Osteoblast (primary cell): Measurements from ENCODE around the gene SCMH1. TPM values are rescaled to one million over a fixed set of nuclear protein-coding genes. Genes with fewer than 3 reads are reported as not detected.

Experiments
- DNase-seq: peaks from one replicate; pipeline ENCODE4 v3.0.0; 2011; ENCODE audit warnings: low spot score, mixed read lengths; ENCODE audit not compliant: insufficient read length; ENCODE audit errors: missing footprints
- H2AFZ ChIP-seq: 2 replicates; pipeline ENCODE4 v1.6.0; 2011; ENCODE audit warnings: mild to moderate bottlenecking, low read length
- H3K27ac ChIP-seq: 2 replicates; pipeline ENCODE4 v1.5.1; 2011; ENCODE audit warnings: mild to moderate bottlenecking, low read depth, low read length, moderate library complexity
- H3K27me3 ChIP-seq: 2 replicates; pipeline ENCODE4 v1.6.0; 2012; ENCODE audit warnings: mild to moderate bottlenecking, control low read depth, inconsistent platforms, low read length, moderate library complexity; ENCODE audit not compliant: insufficient read depth
- H3K36me3 ChIP-seq: 2 replicates; pipeline ENCODE4 v1.5.1; 2011; ENCODE audit warnings: mild to moderate bottlenecking, low read length, control low read depth, moderate library complexity; ENCODE audit not compliant: insufficient read depth
- H3K4me1 ChIP-seq: 2 replicates; pipeline ENCODE4 v1.5.1; 2011; ENCODE audit warnings: mild to moderate bottlenecking, low read length, control low read depth, moderate library complexity; ENCODE audit not compliant: insufficient read depth
- H3K4me2 ChIP-seq: 2 replicates; pipeline ENCODE4 v1.6.0; 2011; ENCODE audit warnings: mild to moderate bottlenecking, low read length; ENCODE audit not compliant: insufficient read depth
- H3K4me3 ChIP-seq: fragments of 200-600 bp; sonication (generic); 3 replicates; pipeline ENCODE4 v1.5.1; 2012; ENCODE audit warnings: mild to moderate bottlenecking, low read length, inconsistent platforms; ENCODE audit not compliant: insufficient read depth
- H3K79me2 ChIP-seq: 2 replicates; pipeline ENCODE4 v1.6.0; 2012; ENCODE audit warnings: mild to moderate bottlenecking, low read length, control low read depth, inconsistent platforms; ENCODE audit not compliant: insufficient read depth
- H3K9me3 ChIP-seq: 2 replicates; pipeline ENCODE4 v1.5.1; 2011; ENCODE audit warnings: low read depth, low read length, control low read depth
- H4K20me1 ChIP-seq: 2 replicates; pipeline ENCODE4 v1.6.0; 2012; ENCODE audit warnings: mild to moderate bottlenecking, low read length, control low read depth; ENCODE audit not compliant: insufficient read depth
- total RNA-seq: library from RNA; depleted of rRNA; stranded (reverse); fragments of >200 nt; gene quantifications from 2 replicates; pipeline ENCODE4 v1.2.3, GENCODE V29; 2012
- TF ChIP-seq, protein P1 (sequence below): IDR thresholded peaks from 2 replicates; pipeline ENCODE4 v1.5.1; 2011; ENCODE audit warnings: mild to moderate bottlenecking, low read depth, low read length, moderate library complexity; ENCODE audit errors: extremely low read depth

SCMH1 gene
- total RNA-seq, 1 donor = 33.7 TPM

- Histone ChIP-seq H3K79me2 (peaks cover 16% of the 10 kb centered on the region), H3K4me2 (no peak overlapping the region), H3K27me3 (no peaks in the 10 kb centered on the region), H3K9me3 (peaks cover 4% of the 10 kb centered on the region), H3K4me1 (no peaks in the 10 kb centered on the region), H3K27ac (no peak overlapping the region), H4K20me1 (no peaks in the 10 kb centered on the region), H3K4me3 (no peak overlapping the region), H2AFZ (no peak overlapping the region), H3K36me3 (no peaks in the 10 kb centered on the region)
- DNase-seq = no peak
- TF ChIP-seq, protein P1, sequence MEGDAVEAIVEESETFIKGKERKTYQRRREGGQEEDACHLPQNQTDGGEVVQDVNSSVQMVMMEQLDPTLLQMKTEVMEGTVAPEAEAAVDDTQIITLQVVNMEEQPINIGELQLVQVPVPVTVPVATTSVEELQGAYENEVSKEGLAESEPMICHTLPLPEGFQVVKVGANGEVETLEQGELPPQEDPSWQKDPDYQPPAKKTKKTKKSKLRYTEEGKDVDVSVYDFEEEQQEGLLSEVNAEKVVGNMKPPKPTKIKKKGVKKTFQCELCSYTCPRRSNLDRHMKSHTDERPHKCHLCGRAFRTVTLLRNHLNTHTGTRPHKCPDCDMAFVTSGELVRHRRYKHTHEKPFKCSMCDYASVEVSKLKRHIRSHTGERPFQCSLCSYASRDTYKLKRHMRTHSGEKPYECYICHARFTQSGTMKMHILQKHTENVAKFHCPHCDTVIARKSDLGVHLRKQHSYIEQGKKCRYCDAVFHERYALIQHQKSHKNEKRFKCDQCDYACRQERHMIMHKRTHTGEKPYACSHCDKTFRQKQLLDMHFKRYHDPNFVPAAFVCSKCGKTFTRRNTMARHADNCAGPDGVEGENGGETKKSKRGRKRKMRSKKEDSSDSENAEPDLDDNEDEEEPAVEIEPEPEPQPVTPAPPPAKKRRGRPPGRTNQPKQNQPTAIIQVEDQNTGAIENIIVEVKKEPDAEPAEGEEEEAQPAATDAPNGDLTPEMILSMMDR = no peak
Measured at GRCh38 chr1:41169799-41170180, 72.3 kb downstream of the SCMH1 start.

GRCh38 chr1:41169066-41169798, 72.9 kb downstream of the SCMH1 start:
- Histone ChIP-seq H2AFZ (no peak overlapping the region), H3K27me3 (no peaks in the 10 kb centered on the region), H3K79me2 (peaks cover 16% of the 10 kb centered on the region), H4K20me1 (no peaks in the 10 kb centered on the region), H3K36me3 (no peaks in the 10 kb centered on the region), H3K4me2 (no peak overlapping the region), H3K9me3 (peaks cover 4% of the 10 kb centered on the region), H3K27ac (no peak overlapping the region), H3K4me3 (no peak overlapping the region), H3K4me1 (no peaks in the 10 kb centered on the region)
- TF ChIP-seq, protein P1 = no peak
- peak; percentile 51 for DNase-seq

GRCh38 chr1:41167667-41168066, 74.4 kb downstream of the SCMH1 start:
- no peak for DNase-seq
- TF ChIP-seq, protein P1 = no peak
- H3K27ac ChIP-seq = no peak overlapping the region
- H3K9me3 ChIP-seq = peaks cover 4% of the 10 kb centered on the region
- no peaks in the 10 kb centered on the region for H3K4me1 ChIP-seq
- H3K27me3 ChIP-seq = no peaks in the 10 kb centered on the region
- no peak overlapping the region for H3K4me3 ChIP-seq
- no peak overlapping the region for H2AFZ ChIP-seq
- H3K79me2 ChIP-seq = peaks cover 12% of the 10 kb centered on the region
- H3K4me2 ChIP-seq = no peak overlapping the region
- H4K20me1 ChIP-seq = no peaks in the 10 kb centered on the region
- H3K36me3 ChIP-seq = no peaks in the 10 kb centered on the region

- Histone ChIP-seq H3K4me3 (no peak overlapping the region), H3K27ac (no peak overlapping the region), H4K20me1 (no peaks in the 10 kb centered on the region), H2AFZ (no peak overlapping the region), H3K36me3 (peaks cover 4% of the 10 kb centered on the region), H3K4me2 (no peak overlapping the region), H3K27me3 (no peaks in the 10 kb centered on the region), H3K4me1 (no peaks in the 10 kb centered on the region), H3K9me3 (peaks cover 4% of the 10 kb centered on the region), H3K79me2 (no peaks in the 10 kb centered on the region)
- DNase-seq = no peak
- TF ChIP-seq, protein P1 = no peak
Measured at GRCh38 chr1:41164727-41165126, 77.4 kb downstream of the SCMH1 start.
